ENCODE results near the gene TMEM131L. TPM values are rescaled to one million over a fixed set of nuclear protein-coding genes. Genes with fewer than 3 reads are reported as not detected.

The TMEM131L gene
- total and polyA plus RNA-seq, 2 donors (not counting 3 experiments of a cell fraction or from before 2014, with no cell fraction given) = 7.7 to 21.2 TPM

GRCh38 chr4:153512162-153512852, 46.1 kb downstream of the TMEM131L start:
- H3K4me2 ChIP-seq (ENCODE audit: insufficient read depth, low read length) = no peak overlapping the region
- no peaks in the 10 kb centered on the region for H3K9me3 ChIP-seq (replicated peaks; ENCODE audit: control insufficient read depth, insufficient read depth, low read length)
- no peak overlapping the region for H3K27ac ChIP-seq (ENCODE audit: insufficient read depth, low read depth, low read length)
- no peak overlapping the region for H3K4me3 ChIP-seq (replicated peaks in 1 of 3; ENCODE audit: insufficient read depth in 1 of 3, low read depth in 1 of 3, low read length in 3 of 3)
- peaks cover 18% of the 10 kb centered on the region for H3K4me1 ChIP-seq (ENCODE audit: control insufficient read depth, extremely low read depth, insufficient read depth, low read length)
- POLR2A ChIA-PET = no interaction called here
- CTCF ChIA-PET = interaction anchor here (1.2 to 1.4 kb wide), 2 partner anchors 24 to 62 kb away, joined by 3 to 6 read pairs; no protein-coding TSS in a partner anchor
- no peaks in the 10 kb centered on the region for H4K20me1 ChIP-seq (replicated peaks; ENCODE audit: control insufficient read depth, extremely low read depth, insufficient read depth, low read length)
- H3K79me2 ChIP-seq (ENCODE audit: control insufficient read depth, insufficient read depth, low read length) = peaks cover 7% of the 10 kb centered on the region
- dilution Hi-C loops (cut with MboI; ENCODE audit: extremely low pct_ligation_motif_present, low sequenced_read_pairs) (no loop called here), intact Hi-C loops (cut with micrococcal nuclease) (no loop called here)
- H3K36me3 ChIP-seq (ENCODE audit: control insufficient read depth in 2 of 2, extremely low read depth in 1 of 2, insufficient read depth in 2 of 2, low read length in 2 of 2) = no peaks in the 10 kb centered on the region
- H2AFZ ChIP-seq (ENCODE audit: low read depth, low read length) = no peak overlapping the region
- H3K27me3 ChIP-seq (ENCODE audit: control insufficient read depth in 2 of 2, insufficient read depth in 2 of 2, low read length in 2 of 2) = no peaks in the 10 kb centered on the region
- no peaks in the 10 kb centered on the region for H3K9me1 ChIP-seq (replicated peaks; ENCODE audit: control insufficient read depth, extremely low read depth, insufficient read depth, low read length)
- no peak overlapping the region for H3K9ac ChIP-seq (replicated peaks; ENCODE audit: extremely low read depth, insufficient read depth, low read length)
- TF ChIP-seq MAX (IDR thresholded peaks at IDR 0.05; ENCODE audit: insufficient read depth, insufficient read length) (no peak), POLR2AphosphoS5 (IDR thresholded peaks at IDR 0.05; ENCODE audit: insufficient read depth, low read depth, low read length) (no peak), CTCF (IDR thresholded peaks at IDR 0.05; ENCODE audit: extremely low read depth in 1 of 2, insufficient read depth in 1 of 2, low read depth in 1 of 2, low read length in 2 of 2) (no peak), EZH2 (IDR thresholded peaks at IDR 0.05; ENCODE audit: borderline replicate concordance, low read depth, low read length, severe bottlenecking) (no peak)
- FAIRE-seq (no peak), DNase-seq (ENCODE audit: low read depth, low spot score) (no peak)
- BruUV-seq (replicated peaks) = no TSS peak

Data from endothelial cell of umbilical vein (primary cell).